GM12892 (cell line): Measurements from ENCODE around the gene C16orf86.

Source experiments
- DNase-seq: peaks from one replicate; pipeline ENCODE4 v3.0.0; 2011; ENCODE audit not compliant: insufficient read length
- FAIRE-seq: peaks from 2 replicates; lab custom pipeline; 2011; peaks lifted over from hg19 to GRCh38; lab: Jason Lieb, UNC
- POLR2A ChIP-seq: IDR thresholded peaks from 2 replicates; pipeline ENCODE4 v1.6.1; 2011; ENCODE audit warnings: low read depth, low read length, control low read depth
- POLR2AphosphoS5 ChIP-seq: IDR thresholded peaks from 2 replicates; pipeline ENCODE4 v1.6.1; 2011; ENCODE audit warnings: low read depth, low read length, control low read depth
- TAF1 ChIP-seq: IDR thresholded peaks from 2 replicates; pipeline ENCODE4 v1.6.1; 2011; ENCODE audit warnings: low read depth, mild to moderate bottlenecking, control low read depth, low read length, borderline replicate concordance

Gene C16orf86

DNA sequence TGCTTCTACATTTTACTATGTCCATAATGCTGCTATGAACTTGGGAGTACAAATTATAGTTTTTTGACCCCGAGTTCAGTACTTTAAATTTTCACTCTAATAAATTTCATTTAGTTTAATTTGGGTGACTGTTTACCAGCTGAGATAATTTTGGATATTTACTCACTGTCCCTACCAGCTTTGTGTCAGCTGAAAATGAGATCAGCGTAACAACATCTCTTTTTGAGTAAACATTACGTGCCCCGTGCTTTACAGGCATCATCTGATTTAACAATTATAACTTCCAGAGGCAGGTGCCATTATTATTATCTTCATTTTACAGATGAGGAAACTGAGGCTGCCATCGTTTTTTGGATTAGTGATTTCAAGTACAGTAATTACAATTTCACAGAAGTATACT is 37.5 kb downstream of the C16orf86 start:
- TF ChIP-seq POLR2A (no peak), POLR2AphosphoS5 (no peak), TAF1 (no peak)
- FAIRE-seq (no peak), DNase-seq (no peak)

DNA sequence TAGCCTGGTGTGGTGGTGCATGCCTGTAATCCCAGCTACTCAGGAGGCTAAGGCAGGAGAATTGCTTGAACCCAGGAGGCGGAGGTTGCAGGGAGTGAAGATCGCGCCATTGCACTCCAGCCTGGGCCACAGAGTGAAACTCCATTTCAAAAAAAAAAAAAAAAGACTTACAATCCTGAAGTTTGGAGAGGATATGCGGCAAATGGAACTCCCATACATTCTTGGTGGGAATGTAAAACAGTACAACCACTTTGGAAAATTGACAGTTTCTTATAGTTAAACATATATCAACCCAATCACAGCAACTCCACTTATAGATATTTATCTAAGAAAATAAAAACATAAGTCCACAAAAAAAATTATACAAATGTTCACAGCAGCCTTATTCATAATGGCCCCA is 40.6 kb downstream of the C16orf86 start:
- no peak for TF ChIP-seq POLR2A
- TF ChIP-seq POLR2AphosphoS5 = no peak
- TF ChIP-seq TAF1 = no peak
- FAIRE-seq (no peak), DNase-seq (no peak)

DNA sequence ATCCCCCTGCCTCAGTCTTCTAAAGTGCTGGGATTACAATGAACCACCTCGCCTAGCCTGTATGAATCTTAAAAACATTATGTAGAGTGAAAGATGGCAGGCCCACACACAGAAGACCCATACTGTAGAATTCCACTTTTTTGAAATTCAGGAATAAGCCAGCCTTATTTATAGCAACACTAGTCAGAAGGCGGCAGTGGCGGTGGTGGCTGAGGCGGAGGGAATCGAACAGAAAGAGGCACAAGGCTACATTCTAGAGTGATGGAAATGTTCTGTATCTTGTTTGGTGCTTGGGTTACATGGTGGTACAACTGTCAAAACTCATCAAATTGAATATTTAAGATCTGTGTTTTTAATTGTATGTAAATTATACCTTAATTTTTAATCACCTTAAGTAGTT is 41.2 kb downstream of the C16orf86 start:
- FAIRE-seq (no peak), DNase-seq (no peak)
- TF ChIP-seq POLR2A = no peak
- no peak for TF ChIP-seq TAF1
- TF ChIP-seq POLR2AphosphoS5 = no peak

DNA sequence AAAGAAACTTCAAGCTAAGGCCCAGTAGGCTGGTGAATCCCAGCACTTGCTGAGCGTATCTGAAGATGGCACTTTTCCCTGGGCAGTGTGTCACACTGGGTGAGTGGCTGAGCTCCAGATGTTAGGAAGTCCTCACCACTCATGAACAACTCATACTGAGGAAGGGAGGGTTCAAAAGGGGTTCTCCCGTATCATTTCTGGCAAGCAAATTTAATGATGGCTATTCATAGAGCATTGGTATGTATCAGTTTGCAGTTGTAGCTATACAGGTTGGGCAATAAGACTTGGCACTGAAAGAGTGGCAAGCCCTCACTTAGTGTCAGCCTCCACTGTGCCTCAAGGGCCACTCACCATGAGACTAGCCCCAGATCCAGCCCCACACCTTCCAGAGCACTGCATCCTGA is 41.8 kb downstream of the C16orf86 start:
- TF ChIP-seq TAF1 = no peak
- TF ChIP-seq POLR2AphosphoS5 = no peak
- no peak for TF ChIP-seq POLR2A
- FAIRE-seq = no peak
- no peak for DNase-seq

DNA sequence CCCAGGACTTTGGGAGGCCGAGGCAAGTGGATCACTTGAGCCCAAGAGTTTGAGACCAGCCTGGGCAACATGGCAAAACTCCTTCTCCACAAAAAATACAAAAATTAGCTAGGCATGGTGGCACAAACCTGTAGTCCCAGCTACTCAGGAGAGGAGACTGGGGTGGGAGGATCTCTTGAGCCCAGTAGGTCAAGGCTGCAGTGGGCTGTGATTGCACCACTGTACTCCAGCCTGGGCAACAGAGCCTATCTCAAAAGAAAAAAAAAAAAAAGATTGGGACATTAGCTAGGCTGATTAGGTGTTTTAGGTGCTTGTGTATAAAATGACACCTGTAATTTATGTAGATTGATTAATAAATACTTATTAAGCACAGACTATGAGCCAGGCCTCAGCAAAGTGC is 42.4 kb downstream of the C16orf86 start:
- TF ChIP-seq TAF1 (no peak), POLR2AphosphoS5 (no peak), POLR2A (no peak)
- DNase-seq (no peak), FAIRE-seq (no peak)

DNA sequence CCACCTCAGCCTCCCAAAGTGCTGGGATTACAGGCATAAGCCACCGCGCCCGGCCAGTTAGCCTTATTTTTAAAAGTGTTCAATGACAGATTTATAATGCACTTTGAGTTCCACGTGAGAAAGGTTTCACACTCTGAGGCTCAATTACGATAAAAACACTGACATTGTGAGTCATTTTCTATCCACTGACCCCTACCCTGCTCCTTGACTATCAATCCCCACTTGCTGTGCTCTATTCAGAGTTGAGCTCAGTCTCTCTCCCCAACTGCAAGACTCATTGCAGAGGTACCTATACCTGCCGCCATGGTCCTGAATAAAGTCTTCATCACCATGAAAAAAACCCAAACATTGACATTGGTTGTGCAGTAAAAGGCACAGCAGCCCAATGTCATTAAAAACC is 44.0 kb downstream of the C16orf86 start:
- FAIRE-seq (no peak), DNase-seq (no peak)
- TF ChIP-seq TAF1 (no peak), POLR2AphosphoS5 (no peak), POLR2A (no peak)

DNA sequence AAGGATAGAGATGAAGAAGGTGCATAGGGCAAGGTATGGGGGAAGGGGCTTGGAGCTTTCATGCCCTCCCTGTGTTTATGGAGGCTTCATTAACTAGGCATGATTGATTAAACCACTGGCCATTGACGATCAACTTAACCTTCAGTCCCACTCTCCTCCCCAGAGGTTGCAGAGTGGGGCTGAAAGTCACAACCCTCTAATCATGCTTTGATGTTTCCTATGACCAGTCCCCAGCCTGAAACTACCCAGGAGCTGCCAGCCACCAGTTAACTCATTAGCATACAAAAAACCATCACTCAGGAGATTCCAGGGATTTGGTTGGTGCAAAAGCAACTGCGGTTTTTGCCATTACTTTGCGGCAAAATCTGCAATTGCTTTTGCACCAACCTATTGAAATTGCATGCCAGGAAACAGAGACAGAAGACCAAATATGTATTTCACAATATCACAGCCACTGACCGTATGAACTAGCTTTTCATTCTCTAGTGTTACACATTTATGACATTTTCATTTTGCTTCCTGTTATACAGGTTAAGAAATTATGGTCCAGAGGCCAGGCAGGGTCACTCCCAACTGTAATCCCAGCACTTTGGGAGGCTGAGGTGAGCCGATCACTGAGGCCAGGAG is 47.1 kb downstream of the C16orf86 start:
- FAIRE-seq = no peak
- no peak for DNase-seq
- no peak for TF ChIP-seq TAF1
- TF ChIP-seq POLR2AphosphoS5 = no peak
- no peak for TF ChIP-seq POLR2A

DNA sequence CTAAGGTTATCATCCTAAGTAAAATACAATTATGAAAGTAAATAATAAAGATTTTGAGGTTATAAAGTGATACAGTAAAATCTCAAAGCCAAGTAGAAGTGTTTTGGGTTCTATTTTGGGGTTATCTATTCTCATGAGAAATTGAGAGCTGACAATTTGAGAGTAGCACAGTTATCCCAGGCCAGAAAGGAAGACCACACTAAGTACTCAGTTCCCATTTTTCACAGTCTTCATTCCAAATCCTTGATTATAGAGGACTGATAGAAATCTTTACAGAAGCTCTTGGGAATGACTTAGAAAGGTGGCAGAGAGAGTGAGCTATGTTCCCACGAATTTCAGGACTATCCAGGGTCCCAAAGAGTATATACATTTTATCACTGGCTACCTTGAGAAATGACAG is 47.9 kb downstream of the C16orf86 start:
- DNase-seq (no peak), FAIRE-seq (no peak)
- TF ChIP-seq POLR2AphosphoS5 (no peak), POLR2A (no peak), TAF1 (no peak)

DNA sequence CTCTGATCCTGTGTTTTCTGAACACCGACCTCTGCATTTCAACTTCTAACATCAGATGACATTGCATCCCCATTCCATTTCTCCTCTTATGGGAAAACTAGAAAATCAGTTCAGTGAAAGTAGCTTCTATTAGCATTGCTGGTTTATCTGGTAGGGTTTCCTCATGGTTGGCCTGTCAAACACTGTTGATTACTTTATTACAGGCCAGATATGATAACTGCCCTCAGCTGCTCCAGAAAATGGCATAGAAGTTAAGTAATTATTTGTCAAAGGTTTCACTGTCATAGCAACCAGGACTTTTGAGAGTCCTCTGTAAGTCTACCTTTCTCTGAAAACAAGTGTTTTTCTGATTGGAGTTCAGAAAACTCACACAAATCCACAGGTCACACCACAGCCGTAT is 49.5 kb downstream of the C16orf86 start:
- TF ChIP-seq TAF1 (no peak), POLR2A (no peak)
- no peak for DNase-seq
- FAIRE-seq = no peak
